Neural progenitor cell (in vitro differentiated cells): ENCODE results near the gene FHL2.

ENCODE experiments used
- EZH2 ChIP-seq: fragments of 200-600 bp; sonication (generic); IDR thresholded peaks from 2 replicates; pipeline ENCODE4 v1.6.1; 2017; ENCODE audit warnings: antibody characterized with exemption, mild to moderate bottlenecking, moderate library complexity
- TF ChIP-seq, protein P1 (sequence below): fragments of 200-600 bp; sonication (generic); IDR thresholded peaks from 2 replicates; pipeline ENCODE4 v1.5.1; 2017; ENCODE audit warnings: antibody characterized with exemption, mild to moderate bottlenecking

DNA sequence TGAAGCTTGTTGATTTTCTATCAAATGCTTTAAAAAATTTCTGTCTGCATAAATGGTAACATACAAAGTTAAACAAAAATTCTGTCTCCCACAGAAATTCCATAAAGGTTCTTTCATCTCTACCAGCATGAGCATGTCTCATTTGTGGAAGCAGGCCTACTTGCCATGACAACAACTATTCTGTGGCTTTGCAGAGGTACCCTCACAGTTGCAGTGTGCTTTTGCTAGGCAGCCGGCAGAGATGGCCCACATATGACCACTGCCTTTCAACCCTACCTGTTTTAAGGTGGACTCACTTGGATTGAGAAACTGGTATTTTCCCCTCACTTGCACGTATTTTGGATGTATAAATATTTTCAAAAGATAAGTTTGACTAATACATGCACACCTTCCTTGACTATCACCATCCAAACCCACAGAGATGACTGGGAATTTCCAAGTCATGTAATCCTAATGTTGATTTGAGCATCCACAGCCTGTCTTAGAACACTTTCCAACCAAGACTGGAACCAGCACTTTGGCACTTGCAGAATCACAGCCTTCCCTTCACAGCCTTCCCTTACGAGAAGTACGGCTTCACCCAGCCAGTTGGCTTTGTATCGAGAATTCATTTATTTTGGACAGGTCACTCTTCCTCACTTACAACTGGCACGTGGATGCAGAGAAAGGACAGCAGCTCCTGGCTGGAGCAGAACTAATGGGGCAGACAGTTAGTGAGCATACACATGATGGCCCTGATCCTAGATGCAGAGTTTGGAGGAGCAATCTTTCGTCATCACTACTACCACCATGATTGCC is 9.3 kb upstream of the FHL2 start:
- no peak for TF ChIP-seq EZH2
- TF ChIP-seq, protein P1, sequence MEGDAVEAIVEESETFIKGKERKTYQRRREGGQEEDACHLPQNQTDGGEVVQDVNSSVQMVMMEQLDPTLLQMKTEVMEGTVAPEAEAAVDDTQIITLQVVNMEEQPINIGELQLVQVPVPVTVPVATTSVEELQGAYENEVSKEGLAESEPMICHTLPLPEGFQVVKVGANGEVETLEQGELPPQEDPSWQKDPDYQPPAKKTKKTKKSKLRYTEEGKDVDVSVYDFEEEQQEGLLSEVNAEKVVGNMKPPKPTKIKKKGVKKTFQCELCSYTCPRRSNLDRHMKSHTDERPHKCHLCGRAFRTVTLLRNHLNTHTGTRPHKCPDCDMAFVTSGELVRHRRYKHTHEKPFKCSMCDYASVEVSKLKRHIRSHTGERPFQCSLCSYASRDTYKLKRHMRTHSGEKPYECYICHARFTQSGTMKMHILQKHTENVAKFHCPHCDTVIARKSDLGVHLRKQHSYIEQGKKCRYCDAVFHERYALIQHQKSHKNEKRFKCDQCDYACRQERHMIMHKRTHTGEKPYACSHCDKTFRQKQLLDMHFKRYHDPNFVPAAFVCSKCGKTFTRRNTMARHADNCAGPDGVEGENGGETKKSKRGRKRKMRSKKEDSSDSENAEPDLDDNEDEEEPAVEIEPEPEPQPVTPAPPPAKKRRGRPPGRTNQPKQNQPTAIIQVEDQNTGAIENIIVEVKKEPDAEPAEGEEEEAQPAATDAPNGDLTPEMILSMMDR = no peak
